Fibroblast of lung (primary cell): ENCODE measurements around the gene MAMLD1. TPM values are rescaled to one million over a fixed set of nuclear protein-coding genes. Genes with fewer than 3 reads are reported as not detected.
A peak's percentile ranks its signal among the peaks of the same experiment; 100 is the strongest.

Experiments used
- DNase-seq, 2 donors: peaks; one replicate each; pipeline versions ENCODE4 v3.0.0 to v3.0.0-alpha.2; 2010; ENCODE audit warnings: low read depth in 2 of 2
- H2AFZ ChIP-seq: 2 replicates; pipeline ENCODE4 v1.5.1; 2012; ENCODE audit warnings: low read length, control low read depth, inconsistent platforms
- H3K27ac ChIP-seq: 2 replicates; pipeline ENCODE4 v1.5.1; 2011; ENCODE audit warnings: low read length, control low read depth; ENCODE audit not compliant: insufficient read depth
- H3K27me3 ChIP-seq: 2 replicates; pipeline ENCODE4 v1.5.1; 2011; ENCODE audit warnings: mild to moderate bottlenecking, low read length; ENCODE audit not compliant: control insufficient read depth, insufficient read depth
- H3K36me3 ChIP-seq: 2 replicates; pipeline ENCODE4 v1.5.1; 2011; ENCODE audit warnings: low read length; ENCODE audit not compliant: control insufficient read depth, insufficient read depth
- H3K4me1 ChIP-seq: 2 replicates; pipeline ENCODE4 v1.5.1; 2011; ENCODE audit warnings: low read length; ENCODE audit not compliant: control insufficient read depth, insufficient read depth; ENCODE audit errors: extremely low read depth
- H3K4me2 ChIP-seq: 2 replicates; pipeline ENCODE4 v1.5.1; 2011; ENCODE audit warnings: low read length, control low read depth; ENCODE audit not compliant: insufficient read depth; ENCODE audit errors: extremely low read depth
- H3K4me3 ChIP-seq, 4 experiments: fragments of 200-600 bp in 1 of 4; sonication (generic) in 1 of 4; replicated peaks in 1 of 4; 2 replicates each; pipeline ENCODE4 v1.5.1; 2011 to 2016; ENCODE audit warnings: low read length in 4 of 4, low read depth in 3 of 4, mild to moderate bottlenecking in 3 of 4, control low read depth in 2 of 4, inconsistent platforms in 1 of 4, mixed read lengths in 1 of 4; ENCODE audit not compliant: insufficient read depth in 1 of 4; ENCODE audit errors: control extremely low read depth in 1 of 4
- H3K79me2 ChIP-seq: 2 replicates; pipeline ENCODE4 v1.5.1; 2012; ENCODE audit warnings: mild to moderate bottlenecking, low read length, inconsistent platforms; ENCODE audit not compliant: control insufficient read depth, insufficient read depth
- H3K9ac ChIP-seq: 2 replicates; pipeline ENCODE4 v1.5.1; 2011; ENCODE audit warnings: mild to moderate bottlenecking, low read length, control low read depth; ENCODE audit not compliant: insufficient read depth
- H3K9me3 ChIP-seq: 2 replicates; pipeline ENCODE4 v1.5.1; 2012; ENCODE audit warnings: low read depth, low read length; ENCODE audit not compliant: control insufficient read depth, insufficient read depth
- H4K20me1 ChIP-seq: 2 replicates; pipeline ENCODE4 v1.5.1; 2011; ENCODE audit warnings: low read length; ENCODE audit not compliant: control insufficient read depth, insufficient read depth; ENCODE audit errors: extremely low read depth
- CTCF ChIP-seq, 2 donors: IDR thresholded peaks in 1 of 2; conservative IDR thresholded peaks in 1 of 2; 1 replicate in 1 of 2; 2 replicates in 1 of 2; pipeline ENCODE4 v1.5.1; 2011 to 2012; ENCODE audit warnings: low read length in 2 of 2, control low read depth in 1 of 2, inconsistent platforms in 1 of 2, low read depth in 1 of 2, mild to moderate bottlenecking in 1 of 2
- EZH2 ChIP-seq: IDR thresholded peaks from 2 replicates; pipeline ENCODE4 v1.5.1; 2012; ENCODE audit warnings: low read length, control low read depth, mild to moderate bottlenecking; ENCODE audit errors: missing control alignments
- polyA plus RNA-seq, 2 donors: library from polyadenylated mRNA; depleted of rRNA in 1 of 2; stranded (reverse) in 1 of 2; unstranded in 1 of 2; fragments of >200 nt; gene quantifications; 2 replicates each; pipeline ENCODE4 v1.2.1, GENCODE V29; 2011 to 2012; ENCODE audit warnings: missing spikeins in 1 of 2
- total RNA-seq: library from RNA; depleted of rRNA; stranded (reverse); fragments of >200 nt; gene quantifications from 2 replicates; pipeline ENCODE4 v1.2.1, GENCODE V29; 2014

MAMLD1 gene
- total and polyA plus RNA-seq, 2 donors (not counting 1 experiment from before 2014, with no cell fraction given): 3.6 to 15.5 TPM

GRCh38 chrX:150472306-150472705 lies 109.2 kb downstream of the MAMLD1 start:
- Histone ChIP-seq H4K20me1 (no peaks in the 10 kb centered on the region), H2AFZ (no peak overlapping the region), H3K9me3 (no peaks in the 10 kb centered on the region), H3K4me2 (no peak overlapping the region), H3K4me3 (no peak overlapping the region), H3K4me1 (peaks cover 5% of the 10 kb centered on the region), H3K36me3 (peaks cover 11% of the 10 kb centered on the region), H3K9ac (no peak overlapping the region), H3K79me2 (no peaks in the 10 kb centered on the region), H3K27me3 (no peaks in the 10 kb centered on the region), H3K27ac (no peak overlapping the region)
- no peak for DNase-seq
- no peak for TF ChIP-seq CTCF (conservative IDR thresholded peaks at IDR 0.05 in 1 of 2, IDR thresholded peaks at IDR 0.05 in 1 of 2; ENCODE audit: low read depth in 1 of 2, low read length in 2 of 2)
- no peak for TF ChIP-seq EZH2

GRCh38 chrX:150473371-150473770 lies 110.3 kb downstream of the MAMLD1 start:
- H3K4me1 ChIP-seq: peaks cover 7% of the 10 kb centered on the region
- H3K4me2 ChIP-seq: no peak overlapping the region
- no peaks in the 10 kb centered on the region for H3K9me3 ChIP-seq
- DNase-seq: no peak
- H3K79me2 ChIP-seq: no peaks in the 10 kb centered on the region
- peaks cover 11% of the 10 kb centered on the region for H3K36me3 ChIP-seq
- TF ChIP-seq EZH2 (no peak), CTCF (conservative IDR thresholded peaks at IDR 0.05 in 1 of 2, IDR thresholded peaks at IDR 0.05 in 1 of 2; ENCODE audit: low read depth in 1 of 2, low read length in 2 of 2) (no peak)
- H3K27ac ChIP-seq: no peak overlapping the region
- H3K27me3 ChIP-seq: no peaks in the 10 kb centered on the region
- H3K9ac ChIP-seq: no peak overlapping the region
- H2AFZ ChIP-seq: no peak overlapping the region
- H4K20me1 ChIP-seq: no peaks in the 10 kb centered on the region
- no peak overlapping the region for H3K4me3 ChIP-seq

GRCh38 chrX:150475461-150475860 lies 112.3 kb downstream of the MAMLD1 start:
- no peak overlapping the region for H3K4me3 ChIP-seq
- H2AFZ ChIP-seq: no peak overlapping the region
- DNase-seq: peak in 1 of 2 donors; percentile 50
- no peaks in the 10 kb centered on the region for H3K27me3 ChIP-seq
- H3K9me3 ChIP-seq: no peaks in the 10 kb centered on the region
- H3K27ac ChIP-seq: no peak overlapping the region
- H3K4me1 ChIP-seq: peaks cover 7% of the 10 kb centered on the region
- no peak overlapping the region for H3K4me2 ChIP-seq
- no peak for TF ChIP-seq CTCF (conservative IDR thresholded peaks at IDR 0.05 in 1 of 2, IDR thresholded peaks at IDR 0.05 in 1 of 2; ENCODE audit: low read depth in 1 of 2, low read length in 2 of 2)
- TF ChIP-seq EZH2: no peak
- no peak overlapping the region for H3K9ac ChIP-seq
- H3K36me3 ChIP-seq: peaks cover 8% of the 10 kb centered on the region
- no peaks in the 10 kb centered on the region for H4K20me1 ChIP-seq
- H3K79me2 ChIP-seq: no peaks in the 10 kb centered on the region
